ENCODE data around the gene CNPY3. TPM values are rescaled to one million over a fixed set of nuclear protein-coding genes. Genes with fewer than 3 reads are reported as not detected.

CNPY3 gene
- polyA plus RNA-seq, 1 donor (not counting 4 experiments of a cell fraction or from before 2014, with no cell fraction given), result 19.7 TPM

GRCh38 chr6:42978839-42979522 is 49.7 kb downstream of the CNPY3 start, which contains the start of gene PEX6:
TSS of gene PEX6 (minus strand) at chr6:42979181. CDS start at chr6:42979150, 31 bp downstream.
- Histone ChIP-seq H3K27me3 (ENCODE audit: control insufficient read depth, extremely low read depth, insufficient read depth, low read length) (no peaks in the 10 kb centered on the region), H2AFZ (ENCODE audit: control insufficient read depth, low read length) (peak within 1 kb of the TSS; percentile 97), H3K4me3 (ENCODE audit: control insufficient read depth in 2 of 3, extremely low read depth in 1 of 3, insufficient read depth in 2 of 3, low read depth in 1 of 3, low read length in 3 of 3) (peak within 1 kb of the TSS; percentile 69 to 93 (median 93)), H3K36me3 (ENCODE audit: control insufficient read depth in 2 of 2, extremely low read depth in 1 of 2, insufficient read depth in 2 of 2, low read length in 2 of 2) (peaks cover 0 to 2% of the 10 kb centered on the region in 2 experiments), H3K9me1 (ENCODE audit: control insufficient read depth, extremely low read depth, insufficient read depth, low read length) (no peaks in the 10 kb centered on the region), H3K4me2 (ENCODE audit: control insufficient read depth, extremely low read depth, insufficient read depth, low read depth, low read length) (peak within 1 kb of the TSS; percentile 99), H3K9ac (ENCODE audit: control insufficient read depth, extremely low read depth, insufficient read depth, low read length) (peak within 1 kb of the TSS; percentile 87), H3K4me1 (ENCODE audit: control insufficient read depth, extremely low read depth, insufficient read depth, low read length) (peaks cover 32% of the 10 kb centered on the region), H4K20me1 (ENCODE audit: control insufficient read depth, extremely low read depth, insufficient read depth, low read length) (no peaks in the 10 kb centered on the region), H3K9me3 (ENCODE audit: control insufficient read depth, low read depth, low read length) (no peaks in the 10 kb centered on the region), H3K79me2 (ENCODE audit: control insufficient read depth, insufficient read depth, low read length) (peaks cover 20% of the 10 kb centered on the region), H3K27ac (ENCODE audit: control insufficient read depth, insufficient read depth, low read length) (peak within 1 kb of the TSS; percentile 81)
- peak; percentile 75 for FAIRE-seq
- DNase-seq (ENCODE audit: low read depth, low spot score), result peak; percentile 42
- dilution Hi-C loops (cut with MboI; ENCODE audit: extremely low pct_ligation_motif_present, low sequenced_read_pairs), result no loop called here
- TF ChIP-seq CTCF (optimal IDR thresholded peaks at IDR 0.05 in 1 of 3, IDR thresholded peaks at IDR 0.05 in 1 of 3, conservative IDR thresholded peaks at IDR 0.05 in 1 of 3; ENCODE audit: extremely low read depth in 1 of 3, insufficient read depth in 2 of 3, low read length in 3 of 3) (peak in 1 of 3 experiments; percentile 1), EZH2 (IDR thresholded peaks at IDR 0.05; ENCODE audit: low read length) (no peak)

GRCh38 chr6:42979523-42980177 is 50.4 kb downstream of the CNPY3 start:
- Histone ChIP-seq H3K27ac (ENCODE audit: control insufficient read depth, insufficient read depth, low read length) (peak overlapping the region; percentile 81), H3K27me3 (ENCODE audit: control insufficient read depth, extremely low read depth, insufficient read depth, low read length) (no peaks in the 10 kb centered on the region), H3K4me1 (ENCODE audit: control insufficient read depth, extremely low read depth, insufficient read depth, low read length) (peaks cover 31% of the 10 kb centered on the region), H3K9me1 (ENCODE audit: control insufficient read depth, extremely low read depth, insufficient read depth, low read length) (no peaks in the 10 kb centered on the region), H3K4me2 (ENCODE audit: control insufficient read depth, extremely low read depth, insufficient read depth, low read depth, low read length) (peak overlapping the region; percentile 99), H3K36me3 (ENCODE audit: control insufficient read depth in 2 of 2, extremely low read depth in 1 of 2, insufficient read depth in 2 of 2, low read length in 2 of 2) (no peaks in the 10 kb centered on the region), H4K20me1 (ENCODE audit: control insufficient read depth, extremely low read depth, insufficient read depth, low read length) (no peaks in the 10 kb centered on the region), H3K79me2 (ENCODE audit: control insufficient read depth, insufficient read depth, low read length) (peaks cover 20% of the 10 kb centered on the region), H3K9ac (ENCODE audit: control insufficient read depth, extremely low read depth, insufficient read depth, low read length) (peak overlapping the region; percentile 87), H3K9me3 (ENCODE audit: control insufficient read depth, low read depth, low read length) (no peaks in the 10 kb centered on the region), H2AFZ (ENCODE audit: control insufficient read depth, low read length) (peak overlapping the region; percentile 97), H3K4me3 (ENCODE audit: control insufficient read depth in 2 of 3, extremely low read depth in 1 of 3, insufficient read depth in 2 of 3, low read depth in 1 of 3, low read length in 3 of 3) (peak overlapping the region; percentile 69 to 93 (median 93))
- no peak for TF ChIP-seq EZH2 (IDR thresholded peaks at IDR 0.05; ENCODE audit: low read length)
- FAIRE-seq (peak; percentile 9), DNase-seq (ENCODE audit: low read depth, low spot score) (no peak)
- dilution Hi-C loops (cut with MboI; ENCODE audit: extremely low pct_ligation_motif_present, low sequenced_read_pairs), result no loop called here

Measured in keratinocyte (primary cell).